Measurements from ENCODE around the gene ALKBH8. TPM values are rescaled to one million over a fixed set of nuclear protein-coding genes. Genes with fewer than 3 reads are reported as not detected.
"Not testable (repeated sequence)": the region's sequence is repeated elsewhere in the genome, so short reads cannot be mapped to it uniquely, and the experiment has no call there.

ALKBH8 gene
- total RNA-seq, 1 experiment from 2014 or later = 10.0 TPM

DNA sequence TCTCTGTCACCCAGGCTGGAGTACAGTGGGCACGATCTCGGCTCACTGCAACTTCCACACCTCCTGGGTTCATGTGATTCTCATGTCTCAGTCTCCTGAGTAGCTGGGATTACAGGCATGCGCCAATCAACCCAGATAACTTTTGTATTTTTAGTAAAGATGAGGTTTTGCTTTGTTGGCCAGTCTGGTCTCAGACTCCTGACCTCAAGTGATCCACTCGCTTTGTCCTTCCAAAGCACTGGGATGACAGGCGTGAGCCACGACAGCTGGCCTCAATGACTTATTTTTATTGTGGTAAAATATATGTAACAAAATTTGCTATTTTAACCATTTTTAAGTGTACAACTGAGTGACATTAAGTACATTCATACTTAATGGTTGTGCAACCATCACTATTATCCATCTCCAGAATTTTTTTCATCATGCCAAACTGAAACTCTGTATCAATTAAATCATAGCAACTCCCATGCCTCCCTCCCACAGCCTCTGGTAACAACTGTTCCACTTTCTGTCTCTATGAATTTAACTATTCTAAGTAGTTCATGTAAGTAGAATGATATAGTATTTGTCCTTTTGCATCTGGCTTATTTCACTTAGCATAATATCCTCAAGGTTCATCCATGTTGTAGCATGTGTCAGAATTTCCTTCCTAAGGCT is 57.2 kb downstream of the ALKBH8 start:
- DNase-seq (ENCODE audit: low read depth) = no peak

DNA sequence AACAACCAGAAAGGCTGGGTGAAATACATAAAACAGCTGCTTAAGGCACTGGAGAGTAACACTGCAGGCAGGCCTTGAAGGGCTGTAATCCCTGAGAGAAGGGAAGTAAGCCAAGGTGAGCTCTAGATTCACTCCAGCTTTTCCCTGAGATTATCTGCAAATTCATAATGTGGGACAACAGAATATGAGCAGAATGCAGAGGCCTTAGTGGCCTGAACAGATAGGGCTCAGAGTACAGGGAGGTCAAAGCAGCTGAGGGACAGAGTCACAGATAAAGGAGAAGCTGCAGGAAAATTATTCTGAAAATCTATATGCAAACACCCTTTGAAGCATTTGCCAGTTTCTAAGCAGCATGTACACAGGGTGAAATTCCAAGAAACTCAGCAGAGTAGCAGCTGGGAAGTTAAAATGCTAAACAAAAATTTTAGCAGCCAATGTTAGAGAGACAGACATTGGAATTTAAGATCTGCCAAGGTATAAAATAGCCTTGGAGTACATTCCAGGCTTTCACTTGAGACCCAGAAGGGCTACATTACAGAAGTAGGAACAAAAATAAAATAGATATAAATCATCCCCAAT is 59.8 kb downstream of the ALKBH8 start:
- no peak for DNase-seq (ENCODE audit: low read depth)

DNA sequence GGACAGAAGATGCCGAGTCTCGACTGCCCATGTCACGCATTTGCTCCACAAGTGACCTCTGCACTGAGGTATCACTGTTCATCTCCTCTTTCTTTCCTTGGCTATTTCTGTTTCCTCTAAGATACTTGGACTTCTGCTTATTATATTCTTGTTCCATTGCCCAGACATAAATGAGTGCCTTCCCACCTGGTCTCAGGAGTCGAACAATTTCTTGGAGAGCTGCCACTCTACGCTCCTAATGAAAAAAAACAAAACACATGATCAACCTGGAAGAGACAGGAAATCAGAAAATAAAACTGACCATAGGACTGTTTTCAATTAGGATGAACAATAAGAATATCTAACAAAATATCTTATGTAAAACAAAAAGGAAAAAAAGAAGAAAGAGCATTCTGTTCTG is 60.6 kb downstream of the ALKBH8 start:
- DNase-seq (ENCODE audit: low read depth) = no peak

DNA sequence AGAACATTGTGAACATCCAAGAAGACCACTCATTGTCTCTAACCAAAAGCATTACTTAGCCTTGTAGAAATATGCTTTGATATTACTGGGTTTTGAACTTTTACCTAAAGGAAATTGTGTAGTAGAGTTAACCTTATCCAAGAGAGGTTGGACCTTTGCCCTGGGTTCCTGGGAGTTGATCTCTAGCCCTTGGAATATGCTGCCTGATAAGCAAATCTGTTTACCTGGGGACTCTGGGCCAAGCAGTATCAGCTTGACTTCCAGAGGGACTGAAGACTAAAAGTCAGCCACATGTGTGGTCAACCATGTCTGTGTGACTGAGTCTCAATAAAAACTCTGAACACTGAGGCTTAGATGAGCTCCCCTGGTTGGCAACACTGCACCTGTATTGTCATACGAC is 63.8 kb downstream of the ALKBH8 start:
- DNase-seq (ENCODE audit: low read depth) = no peak

DNA sequence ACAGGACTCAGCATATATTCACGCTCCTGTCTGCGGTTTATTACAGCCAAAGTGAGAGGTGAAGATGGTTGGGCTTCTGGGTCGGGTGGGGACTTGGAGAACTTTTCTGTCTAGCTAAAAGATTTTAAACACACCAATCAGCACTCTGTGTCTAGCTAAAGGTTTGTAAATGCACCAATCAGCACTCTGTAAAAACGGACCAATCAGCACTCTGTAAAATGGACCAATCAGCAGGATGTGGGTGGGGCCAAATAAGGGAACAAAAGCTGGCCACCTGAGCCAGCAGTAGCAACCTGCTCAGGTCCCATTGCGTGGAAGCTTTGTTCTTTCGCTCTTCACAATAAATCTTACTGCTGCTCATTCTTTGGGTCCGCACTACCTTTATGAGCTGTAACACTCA is 68.2 kb downstream of the ALKBH8 start:
- DNase-seq (ENCODE audit: low read depth) = not testable (repeated sequence)

DNA sequence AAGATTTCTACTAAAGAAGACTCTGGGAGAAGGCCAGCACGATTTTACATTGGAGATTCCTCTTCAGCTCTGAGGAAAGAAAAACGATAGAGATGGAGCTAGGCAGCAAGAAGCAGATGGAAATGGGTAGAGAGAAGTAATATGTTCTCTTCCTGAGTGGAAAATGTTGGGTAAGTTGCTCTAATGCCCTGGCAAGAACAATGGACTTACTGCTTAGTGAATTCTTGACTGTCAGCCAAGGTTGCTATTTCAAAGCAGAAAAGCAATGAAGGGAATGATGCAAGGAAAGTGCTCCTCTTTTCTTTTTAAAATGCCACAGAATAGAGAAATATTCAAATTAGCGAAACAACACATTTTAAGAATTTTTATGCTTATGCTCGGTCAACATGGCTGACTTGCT is 69.5 kb downstream of the ALKBH8 start:
- DNase-seq (ENCODE audit: low read depth) = peak; percentile 70

DNA sequence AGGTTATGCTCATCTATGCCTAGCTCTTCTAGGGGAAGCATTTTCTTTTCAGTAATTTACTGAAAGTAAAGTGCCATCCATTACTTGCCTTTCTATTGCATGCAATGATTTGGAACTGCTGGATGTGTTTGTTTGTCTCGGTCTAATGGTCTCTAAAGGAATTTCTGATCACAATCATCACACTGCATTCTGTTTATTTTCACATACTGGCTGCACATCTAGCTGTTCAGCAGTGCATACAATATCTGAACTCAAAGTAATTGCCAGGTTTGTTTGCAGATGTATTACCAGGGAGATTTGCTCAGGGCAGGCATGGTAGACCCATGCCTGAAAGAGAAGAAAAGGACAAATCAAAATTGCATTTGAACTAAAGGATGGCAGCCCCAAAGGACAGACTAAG is 71.5 kb downstream of the ALKBH8 start:
- no peak for DNase-seq (ENCODE audit: low read depth)

DNA sequence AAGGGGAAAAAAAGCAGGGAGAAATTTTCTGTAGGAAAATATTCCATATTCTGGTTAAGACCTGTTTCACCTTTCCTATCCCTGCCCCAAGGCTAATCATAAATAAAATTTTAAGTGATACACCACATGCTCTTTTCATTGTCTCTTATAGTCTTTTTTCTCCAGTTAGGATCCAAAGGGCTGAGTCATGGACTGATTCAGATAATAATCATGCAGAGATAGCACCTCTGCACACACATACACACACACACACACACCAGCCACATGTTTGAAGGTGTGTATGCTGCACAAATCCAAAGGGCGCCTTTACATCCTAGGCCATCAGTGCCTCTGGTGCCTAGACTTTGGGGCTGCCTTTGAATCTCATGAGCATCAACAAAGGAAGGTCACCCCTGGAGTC is 72.4 kb downstream of the ALKBH8 start:
- DNase-seq (ENCODE audit: low read depth) = peak; percentile 86

DNA sequence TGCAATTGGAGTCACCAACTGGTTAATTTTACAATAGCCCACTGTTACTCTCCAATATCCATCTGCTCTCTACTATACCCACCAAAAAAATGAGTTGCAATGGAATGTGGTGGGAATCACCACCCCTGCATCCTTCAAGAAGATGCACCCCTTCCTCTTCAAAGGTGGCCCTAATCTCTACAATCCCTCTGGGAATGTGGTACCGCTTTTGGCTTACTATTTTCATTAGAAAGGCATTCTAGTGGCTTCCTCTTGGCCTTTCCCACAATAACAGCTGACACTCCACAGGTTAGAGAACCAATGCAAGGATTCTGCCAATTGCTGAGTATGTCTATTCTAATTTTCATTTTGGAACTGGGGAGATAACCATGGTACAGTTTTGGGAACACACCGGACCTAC is 74.7 kb downstream of the ALKBH8 start:
- DNase-seq (ENCODE audit: low read depth) = no peak

DNA sequence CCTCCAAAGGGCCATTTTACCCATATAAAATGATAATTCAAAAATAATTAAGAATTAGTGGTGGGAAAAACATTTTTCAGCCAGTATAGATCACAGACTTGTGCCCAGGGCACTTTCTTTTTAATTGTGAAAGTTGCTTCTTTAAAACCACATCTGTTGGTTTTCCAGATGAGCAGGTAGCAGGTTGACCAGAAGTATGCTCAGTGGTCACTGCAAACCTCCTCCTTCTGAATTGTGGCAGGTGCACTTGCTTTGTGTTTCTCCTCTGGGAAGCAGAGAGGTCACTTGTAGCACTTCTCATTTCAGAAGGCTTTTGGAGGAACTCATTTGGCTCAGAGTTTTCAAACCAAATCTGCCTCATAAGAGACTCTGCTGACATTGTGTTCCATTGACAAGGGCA is 83.3 kb downstream of the ALKBH8 start:
- no peak for DNase-seq (ENCODE audit: low read depth)

DNA sequence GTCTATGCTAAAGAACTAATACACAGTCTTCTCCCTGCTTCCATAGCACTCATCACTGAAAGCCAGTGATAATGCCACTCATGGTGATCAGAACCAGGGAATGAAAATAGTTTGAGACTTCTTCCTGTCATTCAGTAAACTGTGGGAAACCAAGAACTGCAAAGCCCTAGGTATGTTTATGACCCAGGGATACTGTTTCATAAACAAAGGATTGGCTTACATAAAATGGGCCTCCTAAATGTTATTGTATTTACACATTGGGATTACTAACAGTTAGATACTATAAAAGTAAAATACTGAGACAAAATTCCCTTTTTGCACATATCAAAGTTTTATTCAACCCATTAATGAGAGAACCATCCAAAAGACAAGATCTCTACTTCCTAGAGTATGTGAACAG is 86.6 kb downstream of the ALKBH8 start:
- peak; percentile 18 for DNase-seq (ENCODE audit: low read depth)

DNA sequence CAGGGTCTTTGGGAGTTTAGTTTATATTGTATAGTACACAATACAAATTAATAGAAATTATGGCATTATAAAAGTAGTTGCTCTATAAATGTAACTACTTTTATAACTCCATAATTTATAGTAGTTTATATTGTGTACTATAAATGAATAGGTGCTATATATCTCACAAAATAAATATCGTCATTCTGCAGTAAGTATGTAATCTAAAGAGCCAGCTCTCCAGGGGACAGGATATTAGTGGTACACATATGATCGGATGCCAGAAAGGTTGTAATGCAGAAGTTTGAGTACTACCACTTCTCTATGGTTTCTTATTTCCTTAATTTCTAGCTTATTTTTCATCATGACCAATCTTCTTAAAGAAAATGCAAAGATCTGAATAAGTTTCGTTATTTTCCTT is 87.7 kb downstream of the ALKBH8 start:
- DNase-seq (ENCODE audit: low read depth) = no peak

DNA sequence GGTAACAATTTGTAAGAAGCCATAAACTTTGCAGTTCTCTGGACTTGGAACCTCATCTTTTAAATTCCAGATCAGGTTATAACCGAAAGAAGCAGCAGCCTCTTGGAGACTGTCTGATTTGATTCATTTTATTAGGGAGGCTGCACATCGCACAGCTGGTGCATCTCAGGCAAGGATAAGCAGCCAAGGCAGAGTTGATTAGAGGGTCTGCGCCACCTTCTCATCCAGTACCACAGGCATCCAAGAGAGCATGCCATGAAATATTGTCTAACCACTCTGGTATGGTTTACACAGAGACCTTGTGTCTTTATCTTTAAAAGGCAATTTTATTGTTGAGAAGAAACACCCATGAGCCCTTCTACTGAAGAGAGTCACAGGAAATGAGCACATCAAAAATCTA is 91.7 kb downstream of the ALKBH8 start:
- no peak for DNase-seq (ENCODE audit: low read depth)

DNA sequence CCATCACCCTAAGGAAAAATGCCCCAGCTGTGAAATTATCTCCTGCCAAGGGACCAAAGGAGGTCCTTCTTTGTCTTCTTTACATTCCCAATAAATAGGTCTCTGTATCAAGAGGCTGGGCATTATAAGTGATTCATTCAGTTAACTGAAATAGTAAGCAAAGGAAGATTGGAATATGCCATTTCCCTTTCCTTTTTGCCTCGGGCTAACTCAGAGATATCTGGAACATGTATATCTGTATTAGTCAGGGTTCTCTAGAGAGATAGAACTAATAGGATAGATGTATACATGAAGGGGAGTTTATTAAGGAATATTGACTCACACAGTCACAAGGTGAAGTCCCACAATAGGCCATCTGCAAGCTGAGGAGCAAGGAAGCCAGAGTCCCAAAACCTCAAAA is 92.6 kb downstream of the ALKBH8 start:
- DNase-seq (ENCODE audit: low read depth) = no peak

DNA sequence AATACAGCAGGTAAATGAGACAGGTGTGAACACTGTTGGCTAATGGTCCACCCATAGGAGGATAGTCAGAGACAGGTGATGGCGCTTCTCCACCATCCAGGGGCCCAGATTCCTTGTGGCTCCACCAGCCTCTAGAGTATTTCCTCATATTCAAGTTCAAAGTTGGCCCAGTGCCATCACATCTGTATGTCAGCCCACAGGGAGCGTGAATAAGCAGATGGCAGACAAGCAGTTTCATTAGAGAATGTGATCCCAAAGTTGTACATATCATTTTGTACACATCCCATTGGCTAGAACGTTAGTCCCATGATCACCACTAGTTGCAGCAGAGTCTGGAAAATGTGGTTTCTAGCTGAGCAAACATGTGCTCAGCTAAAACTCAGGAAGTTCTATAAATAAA is 96.9 kb downstream of the ALKBH8 start:
- DNase-seq (ENCODE audit: low read depth) = peak; percentile 3

DNA sequence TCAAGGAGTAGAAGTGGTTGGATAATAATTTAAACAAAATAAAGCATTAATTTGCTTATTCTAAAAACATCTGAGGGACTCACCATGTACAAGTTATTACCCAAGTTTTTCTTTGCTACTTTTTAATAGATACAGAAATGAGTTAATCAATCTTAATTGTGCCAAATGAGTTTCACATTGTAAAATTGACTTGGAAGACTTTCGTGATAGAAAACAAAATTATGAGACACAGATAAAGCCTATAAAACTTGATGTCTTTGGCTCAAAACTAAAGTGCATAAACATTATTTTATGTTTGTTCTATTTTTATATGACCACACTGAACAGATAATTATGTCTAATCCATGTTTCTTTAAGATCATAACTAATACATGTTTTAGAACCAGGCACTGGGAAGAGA is 97.8 kb downstream of the ALKBH8 start:
- DNase-seq (ENCODE audit: low read depth) = no peak

DNA sequence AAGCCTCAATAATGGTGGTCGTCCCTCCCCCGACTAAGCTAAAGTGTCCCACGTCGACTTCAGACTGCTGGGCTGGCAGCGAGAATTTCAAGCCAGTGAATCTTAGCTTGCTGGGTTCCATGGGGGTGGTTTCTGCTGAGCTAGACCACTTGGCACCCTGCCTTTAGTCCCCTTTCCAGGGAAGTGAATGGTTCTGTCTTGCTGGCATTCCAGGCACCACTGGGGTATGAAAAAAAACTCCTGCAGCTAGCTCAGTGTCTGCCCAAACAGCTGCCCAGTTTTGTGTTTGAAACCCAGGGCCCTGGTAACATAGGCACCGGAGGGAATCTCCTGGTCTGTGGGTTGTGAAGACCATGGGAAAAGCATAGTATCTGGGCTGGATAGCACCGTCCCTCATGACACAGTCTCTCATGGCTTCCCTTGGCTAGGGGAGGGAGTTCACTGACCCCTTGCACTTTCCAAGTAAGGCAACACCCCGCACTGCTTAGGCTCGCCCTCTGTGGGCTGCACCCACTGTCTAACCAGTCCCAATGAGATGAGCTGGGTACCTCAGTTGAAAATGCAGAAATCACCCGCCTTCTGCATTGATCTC is 99.2 kb downstream of the ALKBH8 start:
- not testable (repeated sequence) for DNase-seq (ENCODE audit: low read depth)

DNA sequence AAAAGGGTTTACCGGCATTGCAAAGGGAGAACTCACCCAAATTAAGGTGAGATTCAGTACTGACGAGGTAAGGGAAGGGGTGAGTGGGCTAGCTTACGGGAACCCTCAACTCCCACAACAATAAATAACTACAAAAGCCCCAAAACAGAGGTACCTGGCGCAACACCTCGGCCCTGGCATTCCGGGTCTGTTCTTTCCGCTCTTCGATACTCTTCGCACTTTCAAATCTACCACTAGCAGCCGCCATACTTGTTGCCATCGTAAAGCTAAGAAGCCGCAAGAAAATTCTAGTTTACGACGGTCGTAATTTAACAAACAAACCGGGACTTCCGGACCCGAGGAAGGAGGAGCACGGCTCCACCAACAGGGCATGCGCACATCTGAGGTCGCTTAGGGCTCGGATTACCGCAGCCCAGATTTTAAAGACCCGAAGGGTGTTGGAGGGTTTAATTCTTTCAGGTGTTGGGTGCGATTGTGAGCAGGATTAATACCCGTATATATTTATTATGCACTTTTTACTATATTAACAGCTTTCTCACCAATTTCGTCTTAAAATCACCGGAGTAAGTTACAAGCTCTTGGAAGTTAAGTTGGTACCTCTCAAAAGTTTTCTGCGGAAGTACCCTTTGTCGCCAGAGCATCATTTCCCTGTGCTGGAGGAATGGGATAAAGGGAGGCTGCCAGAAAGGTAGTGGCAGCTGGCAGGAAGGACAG is 107.8 kb downstream of the ALKBH8 start, which contains the start of gene CWF19L2:
Gene CWF19L2 (minus strand): TSS at position 268 of the 714 bp plus-strand sequence. CDS start 9 bp downstream, at position 259.
- peak; percentile 96 for DNase-seq (ENCODE audit: low read depth)

DNA sequence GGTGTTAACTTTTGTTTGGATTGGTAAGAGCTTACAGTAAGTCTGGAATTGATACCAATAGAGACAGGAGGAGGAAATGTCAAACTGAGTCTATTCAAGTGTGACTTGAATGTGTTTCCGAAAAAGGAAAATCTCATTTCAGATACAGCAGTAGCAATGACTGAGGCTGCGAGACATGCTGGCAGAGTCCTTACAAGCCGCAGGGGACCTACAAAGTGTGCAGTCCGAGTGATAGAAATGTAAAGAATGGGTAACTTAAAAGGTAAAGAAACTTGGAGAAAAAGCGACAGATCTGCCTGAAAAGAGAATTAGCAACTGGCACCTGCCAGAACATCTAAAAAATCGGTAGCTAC is 108.4 kb downstream of the ALKBH8 start:
- peak; percentile 17 for DNase-seq (ENCODE audit: low read depth)

DNA sequence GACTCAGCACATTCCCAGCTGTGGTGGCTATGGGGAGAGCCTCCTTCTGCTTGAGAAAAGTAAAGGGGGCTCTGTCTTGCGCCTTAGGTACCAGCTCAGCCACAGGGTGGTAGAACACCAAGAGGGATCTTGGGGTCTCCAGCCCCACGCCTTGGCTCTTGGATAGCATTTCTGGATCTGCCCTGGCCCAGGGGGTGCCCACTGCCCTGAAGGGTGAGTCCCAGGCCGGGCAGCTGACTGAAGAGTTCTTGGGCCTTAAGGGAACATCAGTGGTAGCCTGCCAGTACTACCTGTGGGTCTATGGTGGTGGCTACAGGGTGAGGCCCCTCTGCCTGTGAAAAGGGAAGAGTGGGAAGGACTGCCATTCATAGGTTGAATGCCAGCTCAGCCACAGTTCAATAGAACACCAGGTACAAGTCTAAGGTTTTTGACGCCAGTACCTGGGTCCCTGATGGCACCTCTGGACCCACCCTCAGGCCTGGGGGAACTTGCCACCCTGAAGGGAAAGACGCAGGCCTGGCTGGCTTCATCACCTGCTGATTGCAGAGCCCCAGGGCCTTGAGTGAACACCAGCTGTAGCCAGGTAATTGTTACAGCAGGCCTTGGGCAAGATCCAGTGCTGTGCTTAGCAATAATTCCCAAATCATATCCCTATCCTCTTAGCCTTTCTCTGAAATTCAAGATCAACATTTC is 111.8 kb downstream of the ALKBH8 start:
- DNase-seq (ENCODE audit: low read depth) = no peak

Data from M059J (cell line).